Natural killer cell treated with Interleukin-12 subunit alpha and Interleukin-12 subunit beta and Interleukin-15 and Interleukin-18, amount 100 ng/mL, for 72 hours (primary cell): ENCODE measurements around the gene MACROD1. TPM values are rescaled to one million over a fixed set of nuclear protein-coding genes. Genes with fewer than 3 reads are reported as not detected.

Source experiments
- ATAC-seq, 2 donors: fragments of 150-1000 bp; cut with Tn5 transposase in 1 of 2; sonication (Bioruptor Pico), chemical (Tn5 transposase) in 1 of 2; 2 replicates each; pipeline ENCODE4 v1.10.0; 2021
- DNase-seq: peaks from one replicate; pipeline ENCODE4 v3.0.0; 2022; ENCODE audit warnings: low spot score
- H3K27ac Mint-ChIP-seq, 2 donors: 1 replicate in 1 of 2; 2 replicates in 1 of 2; pipeline ENCODE4 v1.8.0; 2022; ENCODE audit warnings: mixed read lengths in 2 of 2, mild to moderate bottlenecking in 1 of 2, moderate library complexity in 1 of 2
- H3K27me3 Mint-ChIP-seq, 2 donors: 1 replicate in 1 of 2; 2 replicates in 1 of 2; pipeline ENCODE4 v1.8.0; 2022; ENCODE audit warnings: mixed read lengths in 2 of 2
- H3K36me3 Mint-ChIP-seq: one replicate; pipeline ENCODE4 v1.8.0; 2022; ENCODE audit warnings: mixed read lengths
- H3K4me1 Mint-ChIP-seq, 2 donors: 1 replicate in 1 of 2; 2 replicates in 1 of 2; pipeline ENCODE4 v1.8.0; 2022; ENCODE audit warnings: low read depth in 2 of 2, mixed read lengths in 2 of 2, mild to moderate bottlenecking in 1 of 2
- H3K4me3 Mint-ChIP-seq: one replicate; pipeline ENCODE4 v1.8.0; 2022; ENCODE audit warnings: mixed read lengths
- H3K9me3 Mint-ChIP-seq: 2 replicates; pipeline ENCODE4 v1.8.0; 2022; ENCODE audit warnings: mixed read lengths
- total RNA-seq, 2 donors: library from RNA; stranded (reverse); gene quantifications; one replicate each; pipeline ENCODE4 v1.2.3, GENCODE V29; 2022

Gene MACROD1
- total RNA-seq, 2 donors from 2014 or later: 3.0 to 12.7 TPM

DNA sequence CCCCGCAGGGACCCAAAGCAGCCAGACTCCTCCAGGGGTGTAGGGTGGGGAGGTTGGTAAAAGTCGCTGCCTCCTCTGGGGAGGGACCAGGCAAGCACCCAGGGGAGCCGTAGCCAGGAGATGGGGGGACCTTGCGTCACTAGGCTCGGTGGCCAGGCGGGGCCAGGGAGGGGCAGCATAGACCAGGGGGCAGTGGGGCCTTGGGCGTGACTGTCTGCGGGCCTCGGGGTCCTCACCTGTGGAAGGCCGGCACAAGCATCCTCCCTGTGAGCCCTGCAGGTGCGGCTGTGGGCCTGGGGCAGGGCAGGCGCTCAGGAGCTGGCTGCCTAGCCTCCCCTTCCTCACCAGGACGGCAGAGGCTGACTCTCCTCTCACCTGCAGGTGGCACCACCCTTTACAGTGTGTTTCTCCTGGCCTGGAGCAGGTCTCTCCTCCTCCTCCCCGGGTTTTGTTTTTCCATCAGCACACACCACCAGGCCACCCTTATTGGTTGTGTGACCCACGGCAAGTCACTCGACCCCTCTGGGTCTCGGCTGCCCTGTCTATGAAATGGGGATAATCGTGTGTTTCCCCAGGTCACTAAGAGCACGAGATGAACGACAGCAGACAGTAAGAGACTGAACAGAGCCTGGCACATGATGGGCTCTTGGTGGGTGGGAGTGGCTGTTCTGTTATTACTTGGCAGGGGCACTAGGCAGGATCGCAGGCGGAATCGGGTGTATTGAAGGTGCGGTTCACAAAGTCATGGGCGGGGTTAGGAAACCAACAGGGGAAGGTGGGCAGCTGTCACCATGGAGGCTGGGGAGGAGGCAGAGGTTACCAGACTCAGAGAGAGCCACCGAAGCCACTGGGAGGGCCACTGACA lies 77.5 kb downstream of the MACROD1 start:
- ATAC-seq: no peak
- Mint-ChIP-seq H3K27me3 (no peaks in the 10 kb centered on the region), H3K36me3 (no peaks in the 10 kb centered on the region), H3K4me1 (peaks cover 0 to 3% of the 10 kb centered on the region in 2 donors), H3K4me3 (no peak overlapping the region), H3K9me3 (no peaks in the 10 kb centered on the region), H3K27ac (no peak overlapping the region)
- no peak for DNase-seq

DNA sequence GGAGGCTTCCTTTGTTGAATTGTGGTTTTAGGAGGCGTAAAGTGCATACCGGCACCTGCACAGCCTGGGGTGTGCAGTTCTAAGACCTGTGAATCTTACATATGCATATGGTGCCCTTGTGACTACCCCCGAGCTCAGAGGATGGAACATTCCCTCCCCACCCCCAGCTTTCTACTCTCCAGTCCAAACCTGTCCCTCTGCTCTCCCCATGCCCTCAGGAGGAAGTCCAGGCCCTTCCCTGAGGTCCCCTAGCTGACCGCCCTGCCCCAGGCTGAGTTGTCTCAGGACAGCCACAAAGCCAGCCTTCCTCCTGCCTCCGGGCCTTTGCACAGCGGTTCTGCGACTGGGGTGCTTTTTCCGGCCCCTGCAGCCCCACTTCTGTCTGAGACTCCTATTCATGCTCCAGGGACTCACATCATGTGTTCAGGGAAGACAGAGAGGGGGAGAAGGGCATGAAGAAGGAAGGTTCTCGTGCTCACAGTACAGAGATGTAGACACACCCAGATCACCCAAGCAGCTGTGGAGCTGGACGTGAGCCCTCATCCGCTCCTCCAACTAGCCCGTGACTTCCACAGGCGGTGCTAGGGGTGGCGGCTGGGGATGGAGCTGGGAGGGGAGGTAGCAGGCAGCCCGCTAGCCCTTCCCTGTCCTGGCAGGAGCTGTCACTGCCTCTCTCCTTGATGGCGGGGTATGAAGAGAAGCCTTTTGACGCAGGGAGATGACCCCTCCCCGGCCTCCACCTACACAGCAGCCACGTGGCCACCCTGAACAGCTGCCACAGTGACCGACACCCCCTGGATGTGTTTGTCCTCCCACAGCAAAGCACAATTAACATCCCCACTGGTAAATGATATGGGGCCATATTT lies 79.4 kb downstream of the MACROD1 start:
- Mint-ChIP-seq H3K4me1 (no peaks in the 10 kb centered on the region), H3K27me3 (no peaks in the 10 kb centered on the region), H3K4me3 (no peak overlapping the region), H3K27ac (no peak overlapping the region), H3K36me3 (no peaks in the 10 kb centered on the region), H3K9me3 (no peaks in the 10 kb centered on the region)
- ATAC-seq: no peak
- DNase-seq: no peak

DNA sequence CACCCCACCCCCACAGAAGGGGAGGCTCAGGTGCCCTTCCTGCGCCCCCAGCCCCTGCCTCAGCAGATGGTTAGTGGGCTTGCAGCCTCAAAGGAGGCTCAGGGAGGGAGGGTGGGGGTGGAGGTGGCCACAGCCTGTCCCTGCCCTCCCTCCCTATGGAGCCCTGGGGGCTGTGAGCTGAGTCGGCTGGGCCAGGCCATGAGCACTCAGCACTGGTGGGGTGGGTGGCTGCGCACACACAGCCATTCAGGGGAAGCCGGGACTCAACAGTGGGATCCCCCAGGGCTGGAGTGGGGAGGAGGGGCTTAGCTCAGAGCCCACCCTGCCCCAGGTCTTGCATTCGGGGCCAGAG lies 80.0 kb downstream of the MACROD1 start:
- Mint-ChIP-seq H3K4me1 (no peaks in the 10 kb centered on the region), H3K36me3 (no peaks in the 10 kb centered on the region), H3K9me3 (no peaks in the 10 kb centered on the region), H3K27me3 (no peaks in the 10 kb centered on the region), H3K27ac (no peak overlapping the region), H3K4me3 (no peak overlapping the region)
- DNase-seq (no peak), ATAC-seq (no peak)

DNA sequence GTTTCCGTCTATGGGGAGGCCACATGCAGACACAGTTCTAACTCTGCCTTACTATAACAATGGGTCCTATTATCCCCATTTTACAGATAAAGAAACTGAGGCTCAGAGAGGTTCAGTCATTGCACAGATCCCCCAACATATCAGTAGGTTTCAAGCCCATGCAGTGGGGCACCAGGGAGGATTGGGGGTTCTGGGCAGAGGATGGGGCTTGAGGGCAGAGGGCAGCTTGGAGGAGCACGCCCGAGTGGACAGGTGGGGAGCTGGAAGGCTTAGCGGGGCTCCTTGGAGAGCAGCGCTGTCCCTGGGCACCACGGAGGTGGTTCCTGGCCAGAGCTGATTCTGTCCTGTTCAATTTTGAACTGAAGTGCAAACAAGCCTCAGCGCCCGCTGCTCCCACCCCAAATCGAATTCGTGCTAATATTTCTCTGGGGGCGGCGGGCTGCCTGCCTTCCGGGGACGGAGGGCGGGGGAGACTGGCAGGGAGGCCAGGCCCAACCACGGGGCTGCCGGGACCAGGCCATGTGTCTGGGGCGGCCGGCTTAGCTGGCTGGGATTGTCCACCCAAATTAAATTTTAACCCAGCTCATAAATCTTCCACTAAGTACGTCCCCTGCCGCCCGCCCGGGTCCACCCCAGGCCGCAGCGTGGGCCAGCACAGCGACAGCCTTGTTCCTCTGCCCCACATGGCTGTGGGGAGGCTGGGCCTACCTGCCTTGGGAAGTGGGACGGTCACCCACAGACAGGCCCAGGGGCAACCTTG lies 80.8 kb downstream of the MACROD1 start:
- no peak for ATAC-seq
- no peak overlapping the region for H3K4me3 Mint-ChIP-seq
- H3K36me3 Mint-ChIP-seq: no peaks in the 10 kb centered on the region
- no peaks in the 10 kb centered on the region for H3K4me1 Mint-ChIP-seq
- no peaks in the 10 kb centered on the region for H3K9me3 Mint-ChIP-seq
- H3K27me3 Mint-ChIP-seq: no peaks in the 10 kb centered on the region
- DNase-seq: no peak
- H3K27ac Mint-ChIP-seq: no peak overlapping the region

DNA sequence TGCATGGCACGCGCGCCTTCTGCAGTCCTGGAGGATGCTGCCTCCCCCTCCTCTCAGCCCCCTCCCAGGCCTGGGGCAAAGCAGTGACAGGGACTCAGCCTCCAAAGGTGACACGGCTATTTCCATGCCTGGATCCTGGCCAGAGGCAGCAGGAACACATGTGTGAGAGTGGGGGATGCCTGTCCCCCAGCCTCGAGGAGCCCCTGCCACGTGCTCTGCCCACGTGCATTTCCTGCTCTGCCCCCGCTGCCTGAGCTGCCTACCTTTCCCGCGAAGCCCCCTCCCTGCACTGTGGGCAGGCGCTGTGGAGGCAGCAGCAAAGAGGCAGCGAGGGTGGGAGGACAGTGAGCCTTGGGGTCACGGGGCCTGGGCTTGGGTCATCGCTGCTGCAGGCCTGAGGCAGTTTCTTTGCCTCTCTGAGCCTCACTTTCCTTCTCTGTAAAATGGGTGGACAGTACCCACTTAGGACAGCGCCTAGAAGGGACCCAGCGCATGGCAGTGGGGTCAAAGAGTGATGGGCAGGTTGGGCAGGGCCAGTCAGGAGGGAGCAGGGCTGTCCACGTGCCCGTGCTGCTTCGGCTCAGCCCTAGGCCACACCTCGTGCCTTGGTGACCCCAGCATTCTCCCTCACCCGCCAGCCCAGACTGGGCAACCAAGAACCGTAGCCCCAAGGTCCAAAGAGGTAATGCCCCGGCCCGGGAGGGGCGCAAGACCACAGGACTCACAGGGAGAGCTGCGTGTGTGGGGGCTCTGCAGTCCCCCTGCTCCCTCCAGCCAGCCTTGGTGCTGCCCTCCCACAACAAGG lies 81.6 kb downstream of the MACROD1 start:
- ATAC-seq (no peak), DNase-seq (no peak)
- H3K9me3 Mint-ChIP-seq: no peaks in the 10 kb centered on the region
- no peaks in the 10 kb centered on the region for H3K4me1 Mint-ChIP-seq
- no peak overlapping the region for H3K4me3 Mint-ChIP-seq
- no peaks in the 10 kb centered on the region for H3K36me3 Mint-ChIP-seq
- H3K27ac Mint-ChIP-seq: no peak overlapping the region
- no peaks in the 10 kb centered on the region for H3K27me3 Mint-ChIP-seq

DNA sequence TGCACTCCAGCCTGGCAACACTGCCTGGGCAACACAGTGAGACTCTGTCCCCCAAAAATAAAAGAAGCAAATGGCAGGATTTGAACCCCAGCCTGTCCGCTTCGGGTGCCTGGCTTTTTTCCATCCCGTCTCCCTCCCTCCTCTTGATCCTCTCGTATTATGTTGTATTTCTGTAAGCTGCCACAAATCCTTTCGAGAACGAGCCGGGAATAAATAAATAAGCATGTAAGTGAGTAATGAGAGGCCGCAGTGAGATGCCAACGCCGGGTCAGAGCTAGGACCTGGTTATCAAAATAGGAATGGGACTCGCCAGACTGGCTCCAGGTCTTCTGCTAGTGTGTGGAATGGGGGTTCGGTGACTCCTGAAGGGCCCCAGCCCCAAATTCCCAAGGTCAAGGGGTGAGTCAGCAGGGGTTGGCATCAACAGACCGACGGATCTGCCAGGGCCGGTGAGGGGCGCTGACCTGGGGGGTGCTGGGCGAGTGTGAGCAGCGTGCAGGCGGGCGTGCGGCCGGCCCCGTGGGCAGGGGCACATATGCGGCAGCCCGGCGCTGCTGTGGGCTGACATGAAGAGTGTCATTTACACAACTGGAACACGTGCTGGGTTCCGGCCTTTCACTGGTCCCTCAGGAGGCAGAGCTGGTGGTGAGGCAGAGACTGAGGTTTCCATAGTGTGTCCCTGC lies 82.4 kb downstream of the MACROD1 start:
- H3K4me3 Mint-ChIP-seq: no peak overlapping the region
- no peak for DNase-seq
- H3K36me3 Mint-ChIP-seq: no peaks in the 10 kb centered on the region
- no peaks in the 10 kb centered on the region for H3K4me1 Mint-ChIP-seq
- ATAC-seq: no peak
- H3K27ac Mint-ChIP-seq: no peak overlapping the region
- H3K27me3 Mint-ChIP-seq: no peaks in the 10 kb centered on the region
- no peaks in the 10 kb centered on the region for H3K9me3 Mint-ChIP-seq

DNA sequence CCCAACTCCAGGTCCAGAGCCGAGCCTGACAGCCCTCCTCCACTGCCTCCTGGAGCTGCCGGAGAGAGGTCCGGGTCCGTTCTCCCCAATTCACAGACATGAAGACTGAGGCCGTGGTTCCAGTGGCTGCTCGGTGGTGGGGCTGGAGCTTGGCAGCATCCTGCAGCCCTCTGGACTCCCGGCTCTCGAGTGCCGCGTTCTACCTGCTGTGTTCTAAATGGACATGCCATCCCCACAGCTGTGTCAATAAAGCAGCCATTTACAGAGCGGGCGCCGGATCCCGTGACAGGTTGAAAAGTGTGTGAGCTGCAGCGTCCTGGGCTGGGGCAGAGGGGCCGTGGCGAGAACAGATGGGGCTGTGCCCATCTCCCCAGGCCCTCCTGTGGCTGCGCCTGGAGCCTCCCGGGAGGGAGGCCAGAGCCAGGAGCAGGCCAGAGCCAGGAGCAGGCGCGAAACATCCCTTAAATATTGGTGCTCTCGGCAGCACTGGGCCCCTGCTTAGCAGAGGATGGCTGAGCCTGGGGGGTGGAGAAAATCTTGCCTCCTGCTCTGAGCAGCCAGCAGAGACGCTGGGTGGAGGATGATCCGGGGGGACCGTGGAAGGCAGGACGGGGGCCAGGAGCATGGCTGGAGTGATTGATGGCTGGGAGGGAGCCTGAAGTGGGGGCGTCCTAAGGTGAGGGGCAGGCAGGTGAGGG lies 84.0 kb downstream of the MACROD1 start:
- Mint-ChIP-seq H3K9me3 (no peaks in the 10 kb centered on the region), H3K36me3 (no peaks in the 10 kb centered on the region), H3K4me1 (no peaks in the 10 kb centered on the region), H3K4me3 (no peak overlapping the region), H3K27ac (no peak overlapping the region), H3K27me3 (no peaks in the 10 kb centered on the region)
- DNase-seq (no peak), ATAC-seq (no peak)

DNA sequence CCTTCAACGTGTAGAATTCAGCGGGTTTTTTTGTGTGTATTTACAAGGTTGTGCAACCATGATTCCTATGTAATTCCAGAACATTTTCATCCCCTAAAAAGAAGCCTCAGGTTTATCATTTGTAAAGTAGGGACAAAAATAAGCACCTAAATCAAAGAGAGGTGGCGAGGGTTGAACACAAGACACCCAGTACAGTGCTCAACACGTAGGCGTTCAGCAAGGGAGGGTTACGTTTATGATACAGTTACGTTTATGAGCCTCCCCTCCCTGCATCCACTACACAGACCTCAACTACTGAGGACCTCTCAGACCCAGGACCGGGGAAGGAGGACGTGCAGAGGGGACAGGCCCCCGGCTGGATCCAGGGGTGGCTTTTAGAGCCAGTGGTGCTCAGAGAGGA lies 85.5 kb downstream of the MACROD1 start:
- no peaks in the 10 kb centered on the region for H3K27me3 Mint-ChIP-seq
- H3K4me3 Mint-ChIP-seq: no peak overlapping the region
- DNase-seq: no peak
- H3K9me3 Mint-ChIP-seq: no peaks in the 10 kb centered on the region
- no peaks in the 10 kb centered on the region for H3K36me3 Mint-ChIP-seq
- no peak overlapping the region for H3K27ac Mint-ChIP-seq
- H3K4me1 Mint-ChIP-seq: no peaks in the 10 kb centered on the region
- no peak for ATAC-seq

DNA sequence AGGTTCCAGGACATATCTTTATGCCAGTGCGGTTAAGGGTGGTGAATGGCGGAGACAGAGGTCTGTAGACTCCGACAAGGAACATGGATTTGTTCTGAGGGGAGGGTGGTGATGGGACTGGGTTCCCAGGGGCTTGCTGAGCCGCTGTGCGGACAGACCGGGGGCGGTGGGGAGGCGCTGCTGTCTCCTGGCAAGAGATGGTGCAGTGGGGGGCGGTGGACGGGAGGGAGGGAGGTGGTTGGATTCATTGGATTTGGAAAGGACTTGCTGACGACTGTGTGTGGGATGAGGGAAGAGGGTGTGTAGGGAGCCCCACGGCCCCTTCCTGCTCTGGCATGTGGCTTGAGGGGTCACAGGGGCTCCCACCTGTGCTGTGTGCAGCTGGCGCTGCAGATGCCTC lies 87.0 kb downstream of the MACROD1 start:
- H3K4me1 Mint-ChIP-seq: no peaks in the 10 kb centered on the region
- H3K9me3 Mint-ChIP-seq: no peaks in the 10 kb centered on the region
- no peak for ATAC-seq
- no peaks in the 10 kb centered on the region for H3K36me3 Mint-ChIP-seq
- DNase-seq: no peak
- no peak overlapping the region for H3K27ac Mint-ChIP-seq
- no peak overlapping the region for H3K4me3 Mint-ChIP-seq
- H3K27me3 Mint-ChIP-seq: no peaks in the 10 kb centered on the region

DNA sequence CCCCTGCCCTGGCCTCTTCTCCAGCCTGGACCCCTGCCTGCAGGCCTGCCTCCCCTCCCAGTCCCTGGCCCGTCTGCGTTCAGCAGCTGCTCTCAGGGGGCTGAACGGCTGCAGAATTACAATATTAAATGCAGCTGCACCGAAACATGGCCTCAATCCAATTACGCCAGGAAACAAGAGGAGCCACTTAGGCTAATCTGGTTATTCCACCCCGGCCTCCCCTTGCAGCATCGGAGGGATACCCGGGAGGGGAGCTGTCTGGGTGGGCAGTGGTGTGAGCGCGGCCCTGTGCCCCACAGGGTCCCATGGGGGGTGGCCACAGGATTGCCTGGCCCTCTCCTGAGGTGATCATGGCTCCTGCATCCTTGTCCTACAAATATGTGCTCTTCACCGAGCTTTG lies 87.6 kb downstream of the MACROD1 start:
- H3K27ac Mint-ChIP-seq: no peak overlapping the region
- H3K4me3 Mint-ChIP-seq: no peak overlapping the region
- no peaks in the 10 kb centered on the region for H3K27me3 Mint-ChIP-seq
- DNase-seq (no peak), ATAC-seq (no peak)
- H3K9me3 Mint-ChIP-seq: no peaks in the 10 kb centered on the region
- no peaks in the 10 kb centered on the region for H3K4me1 Mint-ChIP-seq
- no peaks in the 10 kb centered on the region for H3K36me3 Mint-ChIP-seq

DNA sequence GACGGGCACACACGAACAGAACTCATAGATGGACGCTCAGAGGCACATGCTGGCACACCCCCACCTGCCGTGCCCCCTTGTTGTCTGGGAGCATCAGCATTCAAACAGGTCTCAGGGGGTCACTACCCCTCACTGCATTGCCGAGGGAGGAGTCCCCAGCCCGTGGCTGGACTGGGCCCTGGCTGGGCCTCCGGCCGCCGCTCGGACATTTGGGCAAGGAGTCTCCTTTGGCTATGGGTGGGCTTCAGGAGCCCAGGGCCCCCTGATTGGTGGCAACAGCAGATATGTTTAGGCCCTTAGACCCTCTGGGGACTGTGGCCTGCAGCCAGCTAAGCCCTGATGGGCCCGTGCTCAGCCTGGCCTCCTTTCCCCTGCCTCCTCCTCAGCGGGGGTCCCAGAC lies 88.3 kb downstream of the MACROD1 start:
- H3K4me3 Mint-ChIP-seq: no peak overlapping the region
- no peaks in the 10 kb centered on the region for H3K4me1 Mint-ChIP-seq
- H3K27me3 Mint-ChIP-seq: no peaks in the 10 kb centered on the region
- no peak overlapping the region for H3K27ac Mint-ChIP-seq
- ATAC-seq (no peak), DNase-seq (no peak)
- H3K9me3 Mint-ChIP-seq: no peaks in the 10 kb centered on the region
- no peaks in the 10 kb centered on the region for H3K36me3 Mint-ChIP-seq

DNA sequence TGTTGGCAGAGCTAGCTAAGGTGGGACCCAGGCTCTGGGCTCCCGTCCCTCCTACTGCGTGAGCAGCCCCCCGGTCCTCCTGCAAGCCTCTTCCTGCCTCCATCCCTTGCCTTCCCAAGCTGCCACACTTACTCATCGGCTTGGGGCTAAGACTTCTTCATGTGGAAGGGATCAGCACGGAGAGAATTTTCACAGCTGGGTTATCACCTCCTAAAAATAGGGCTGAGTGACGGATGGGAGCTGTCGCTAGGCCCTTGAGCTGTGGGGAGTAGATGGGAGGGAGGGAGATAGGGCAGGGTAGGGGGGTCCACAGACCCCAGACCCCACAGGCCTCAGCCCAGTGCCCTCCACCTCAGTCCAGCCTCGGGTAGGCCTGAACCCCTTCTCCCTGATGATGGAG lies 89.2 kb downstream of the MACROD1 start:
- H3K9me3 Mint-ChIP-seq: no peaks in the 10 kb centered on the region
- ATAC-seq (no peak), DNase-seq (no peak)
- no peak overlapping the region for H3K4me3 Mint-ChIP-seq
- no peaks in the 10 kb centered on the region for H3K4me1 Mint-ChIP-seq
- H3K27me3 Mint-ChIP-seq: no peaks in the 10 kb centered on the region
- H3K36me3 Mint-ChIP-seq: no peaks in the 10 kb centered on the region
- H3K27ac Mint-ChIP-seq: no peak overlapping the region
